ENCODE results near the gene KLRF2. TPM values are rescaled to one million over a fixed set of nuclear protein-coding genes. Genes with fewer than 3 reads are reported as not detected.
A peak's percentile ranks its signal among the peaks of the same experiment; 100 is the strongest.
"Not testable (repeated sequence)": the region's sequence is repeated elsewhere in the genome, so short reads cannot be mapped to it uniquely, and the experiment has no call there.

The KLRF2 gene
- polyA plus RNA-seq (ENCODE audit: insufficient read length): not detected

GRCh38 chr12:9881246-9881645, at the start of gene KLRF2:
Gene KLRF2, plus strand, starts transcription at chr12:9881489. Its CDS starts 107 bp downstream, at chr12:9881596.
- DNase-seq (ENCODE audit: low read depth): no peak

GRCh38 chr12:9831720-9832119, 49.6 kb upstream of the KLRF2 start:
- DNase-seq (ENCODE audit: low read depth): no peak

GRCh38 chr12:9843407-9843806, 37.9 kb upstream of the KLRF2 start:
- no peak for DNase-seq (ENCODE audit: low read depth)

GRCh38 chr12:9848899-9849298, 32.4 kb upstream of the KLRF2 start:
- DNase-seq (ENCODE audit: low read depth): no peak

- no peak for DNase-seq (ENCODE audit: low read depth)
Observed at GRCh38 chr12:9851050-9851449, 30.2 kb upstream of the KLRF2 start.

GRCh38 chr12:9851927-9852326, 29.4 kb upstream of the KLRF2 start:
- no peak for DNase-seq (ENCODE audit: low read depth)

- no peak for DNase-seq (ENCODE audit: low read depth)
Observed at GRCh38 chr12:9856151-9856550, 25.1 kb upstream of the KLRF2 start.

GRCh38 chr12:9856894-9857293, 24.4 kb upstream of the KLRF2 start:
- no peak for DNase-seq (ENCODE audit: low read depth)

GRCh38 chr12:9858135-9858534, 23.2 kb upstream of the KLRF2 start:
- no peak for DNase-seq (ENCODE audit: low read depth)

- DNase-seq (ENCODE audit: low read depth): no peak
Observed at GRCh38 chr12:9864913-9865675, 16.2 kb upstream of the KLRF2 start.

- no peak for DNase-seq (ENCODE audit: low read depth)
Observed at GRCh38 chr12:9866860-9867269, 14.4 kb upstream of the KLRF2 start.

- DNase-seq (ENCODE audit: low read depth): no peak
Observed at GRCh38 chr12:9867531-9867930, 13.8 kb upstream of the KLRF2 start.

GRCh38 chr12:9868311-9868801, 12.9 kb upstream of the KLRF2 start:
- DNase-seq (ENCODE audit: low read depth): no peak

GRCh38 chr12:9868951-9869306, 12.4 kb upstream of the KLRF2 start:
- DNase-seq (ENCODE audit: low read depth): no peak

GRCh38 chr12:9869307-9870161, 11.8 kb upstream of the KLRF2 start, which contains the start of gene CLEC2B:
Gene CLEC2B, minus strand, starts transcription at chr12:9869354.
- DNase-seq (ENCODE audit: low read depth): peak; percentile 32

- no peak for DNase-seq (ENCODE audit: low read depth)
Observed at GRCh38 chr12:9870286-9870866, 10.9 kb upstream of the KLRF2 start.

- DNase-seq (ENCODE audit: low read depth): no peak
Observed at GRCh38 chr12:9872162-9872561, 9.1 kb upstream of the KLRF2 start.

GRCh38 chr12:9872742-9873141, 8.5 kb upstream of the KLRF2 start:
- no peak for DNase-seq (ENCODE audit: low read depth)

- not testable (repeated sequence) for DNase-seq (ENCODE audit: low read depth)
Observed at GRCh38 chr12:9876120-9876519, 5.2 kb upstream of the KLRF2 start.

- DNase-seq (ENCODE audit: low read depth): no peak
Observed at GRCh38 chr12:9880532-9881078, 684 bp upstream of the KLRF2 start.

- no peak for DNase-seq (ENCODE audit: low read depth)
Observed at GRCh38 chr12:9881988-9882387, 699 bp downstream of the KLRF2 start.

- DNase-seq (ENCODE audit: low read depth): no peak
Observed at GRCh38 chr12:9883175-9883574, 1.9 kb downstream of the KLRF2 start.

Measured in forelimb muscle (tissue), 1 donor.